ENCODE data around the gene PLCL1.

DNA sequence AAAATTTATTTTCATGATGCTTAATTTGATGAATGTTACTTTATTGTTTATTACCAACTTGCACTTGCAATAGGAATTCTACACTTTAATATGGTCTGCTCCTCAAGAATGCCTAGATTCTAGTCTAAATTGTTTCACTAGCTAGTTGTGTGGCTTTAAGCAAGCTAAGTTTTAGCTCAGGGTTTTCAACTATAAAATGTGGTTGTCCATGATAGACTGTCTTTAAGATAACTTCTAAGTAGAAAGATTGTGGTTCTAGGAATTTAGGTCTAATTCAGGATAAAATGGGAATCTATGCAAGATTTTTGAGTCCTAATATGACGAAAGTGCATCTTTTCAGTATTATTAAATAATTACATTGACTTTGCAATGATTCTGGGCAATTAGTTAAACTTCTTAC lies 294.0 kb downstream of the PLCL1 start:
- TF ChIP-seq, protein P1, sequence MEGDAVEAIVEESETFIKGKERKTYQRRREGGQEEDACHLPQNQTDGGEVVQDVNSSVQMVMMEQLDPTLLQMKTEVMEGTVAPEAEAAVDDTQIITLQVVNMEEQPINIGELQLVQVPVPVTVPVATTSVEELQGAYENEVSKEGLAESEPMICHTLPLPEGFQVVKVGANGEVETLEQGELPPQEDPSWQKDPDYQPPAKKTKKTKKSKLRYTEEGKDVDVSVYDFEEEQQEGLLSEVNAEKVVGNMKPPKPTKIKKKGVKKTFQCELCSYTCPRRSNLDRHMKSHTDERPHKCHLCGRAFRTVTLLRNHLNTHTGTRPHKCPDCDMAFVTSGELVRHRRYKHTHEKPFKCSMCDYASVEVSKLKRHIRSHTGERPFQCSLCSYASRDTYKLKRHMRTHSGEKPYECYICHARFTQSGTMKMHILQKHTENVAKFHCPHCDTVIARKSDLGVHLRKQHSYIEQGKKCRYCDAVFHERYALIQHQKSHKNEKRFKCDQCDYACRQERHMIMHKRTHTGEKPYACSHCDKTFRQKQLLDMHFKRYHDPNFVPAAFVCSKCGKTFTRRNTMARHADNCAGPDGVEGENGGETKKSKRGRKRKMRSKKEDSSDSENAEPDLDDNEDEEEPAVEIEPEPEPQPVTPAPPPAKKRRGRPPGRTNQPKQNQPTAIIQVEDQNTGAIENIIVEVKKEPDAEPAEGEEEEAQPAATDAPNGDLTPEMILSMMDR (IDR thresholded peaks at IDR 0.05) = no peak
- no peak for TF ChIP-seq POLR2A (IDR thresholded peaks at IDR 0.05)

Data from breast epithelium (tissue), 3 donors.